GM21423 (cell line): Measurements from ENCODE around the gene AP3B2.
"Not testable (repeated sequence)": the region's sequence is repeated elsewhere in the genome, so short reads cannot be mapped to it uniquely, and the experiment has no call there.

Experiments used
- ATAC-seq: cut with Tn5 transposase; IDR thresholded peaks from one replicate; pipeline ENCODE4 v1.9.1; 2021; ENCODE audit warnings: mild to moderate bottlenecking, moderate library complexity; ENCODE audit not compliant: unreplicated experiment

The AP3B2 gene, protein sequence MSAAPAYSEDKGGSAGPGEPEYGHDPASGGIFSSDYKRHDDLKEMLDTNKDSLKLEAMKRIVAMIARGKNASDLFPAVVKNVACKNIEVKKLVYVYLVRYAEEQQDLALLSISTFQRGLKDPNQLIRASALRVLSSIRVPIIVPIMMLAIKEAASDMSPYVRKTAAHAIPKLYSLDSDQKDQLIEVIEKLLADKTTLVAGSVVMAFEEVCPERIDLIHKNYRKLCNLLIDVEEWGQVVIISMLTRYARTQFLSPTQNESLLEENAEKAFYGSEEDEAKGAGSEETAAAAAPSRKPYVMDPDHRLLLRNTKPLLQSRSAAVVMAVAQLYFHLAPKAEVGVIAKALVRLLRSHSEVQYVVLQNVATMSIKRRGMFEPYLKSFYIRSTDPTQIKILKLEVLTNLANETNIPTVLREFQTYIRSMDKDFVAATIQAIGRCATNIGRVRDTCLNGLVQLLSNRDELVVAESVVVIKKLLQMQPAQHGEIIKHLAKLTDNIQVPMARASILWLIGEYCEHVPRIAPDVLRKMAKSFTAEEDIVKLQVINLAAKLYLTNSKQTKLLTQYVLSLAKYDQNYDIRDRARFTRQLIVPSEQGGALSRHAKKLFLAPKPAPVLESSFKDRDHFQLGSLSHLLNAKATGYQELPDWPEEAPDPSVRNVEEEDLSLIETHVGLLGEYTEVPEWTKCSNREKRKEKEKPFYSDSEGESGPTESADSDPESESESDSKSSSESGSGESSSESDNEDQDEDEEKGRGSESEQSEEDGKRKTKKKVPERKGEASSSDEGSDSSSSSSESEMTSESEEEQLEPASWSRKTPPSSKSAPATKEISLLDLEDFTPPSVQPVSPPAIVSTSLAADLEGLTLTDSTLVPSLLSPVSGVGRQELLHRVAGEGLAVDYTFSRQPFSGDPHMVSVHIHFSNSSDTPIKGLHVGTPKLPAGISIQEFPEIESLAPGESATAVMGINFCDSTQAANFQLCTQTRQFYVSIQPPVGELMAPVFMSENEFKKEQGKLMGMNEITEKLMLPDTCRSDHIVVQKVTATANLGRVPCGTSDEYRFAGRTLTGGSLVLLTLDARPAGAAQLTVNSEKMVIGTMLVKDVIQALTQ

GRCh38 chr15:82709421-82710207 is at the start of gene AP3B2:
AP3B2 (minus strand) TSS chr15:82709875; CDS start chr15:82709706, 169 bp downstream.
- peak; percentile 91 for ATAC-seq

GRCh38 chr15:82751308-82751707 is 41.6 kb upstream of the AP3B2 start:
- no peak for ATAC-seq

GRCh38 chr15:82750831-82751180 is 41.1 kb upstream of the AP3B2 start:
- ATAC-seq: peak; percentile 29

- peak; percentile 92 for ATAC-seq
Observed at GRCh38 chr15:82749951-82750830, 40.5 kb upstream of the AP3B2 start.

DNA sequence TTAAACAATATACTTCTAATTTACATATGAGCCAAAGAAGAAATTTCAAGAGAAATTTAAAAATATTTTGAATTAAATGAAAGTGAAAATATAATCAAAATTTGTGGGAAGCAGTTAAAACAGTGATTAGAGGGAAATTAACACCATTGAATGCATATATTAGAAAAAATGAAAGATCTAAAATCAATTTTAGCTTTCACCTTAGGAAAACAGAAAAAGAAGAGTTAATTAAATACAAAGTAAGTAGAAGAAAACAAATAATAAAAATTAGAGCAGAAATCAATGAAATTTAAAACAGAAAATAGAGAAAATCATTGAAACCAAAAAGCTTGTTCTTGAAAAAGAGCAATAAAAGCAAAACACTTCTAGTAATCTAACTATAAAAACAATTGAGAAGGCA is 38.6 kb upstream of the AP3B2 start:
- no peak for ATAC-seq

- ATAC-seq: no peak
Observed at GRCh38 chr15:82743810-82744209, 34.1 kb upstream of the AP3B2 start.

GRCh38 chr15:82742134-82742533 is 32.5 kb upstream of the AP3B2 start:
- ATAC-seq: no peak

- no peak for ATAC-seq
Observed at GRCh38 chr15:82739086-82739485, 29.4 kb upstream of the AP3B2 start.

DNA sequence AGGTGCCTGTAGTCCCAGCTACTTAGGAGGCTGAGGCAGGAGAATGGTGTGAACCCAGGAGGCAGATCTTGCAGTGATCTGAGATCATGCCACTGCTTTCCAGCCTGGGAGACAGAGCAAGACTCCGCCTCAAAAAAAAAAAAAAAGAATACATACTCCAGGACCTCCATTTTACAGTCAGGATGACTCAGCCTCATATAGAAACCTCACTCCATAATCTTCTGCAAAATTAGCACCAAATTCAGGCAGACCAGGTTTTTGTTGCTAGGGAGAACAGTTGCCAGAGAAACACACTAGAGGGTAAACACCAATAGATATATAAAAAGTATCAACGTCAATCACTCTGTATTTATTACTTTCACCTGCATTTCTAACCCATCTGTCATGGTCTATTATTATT is 28.3 kb upstream of the AP3B2 start:
- ATAC-seq: no peak

DNA sequence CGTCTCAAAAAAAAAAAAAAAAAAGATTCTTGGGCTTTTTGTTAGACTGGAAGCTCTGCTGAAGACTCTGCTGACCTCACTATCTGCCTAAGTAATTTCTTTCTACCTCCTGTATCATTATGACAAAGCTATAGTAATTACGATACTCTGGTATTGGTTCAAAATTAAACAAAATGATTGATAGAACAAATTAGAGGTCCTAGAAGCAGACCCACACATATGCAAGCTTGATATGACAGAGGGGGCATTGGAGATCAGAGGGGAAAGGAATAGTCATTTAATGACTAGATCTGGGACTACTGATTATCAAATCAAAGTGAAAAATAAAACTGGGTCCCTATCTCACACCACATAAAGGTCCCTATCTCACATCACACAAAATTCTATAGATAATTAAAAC is 21.9 kb upstream of the AP3B2 start:
- ATAC-seq: no peak

DNA sequence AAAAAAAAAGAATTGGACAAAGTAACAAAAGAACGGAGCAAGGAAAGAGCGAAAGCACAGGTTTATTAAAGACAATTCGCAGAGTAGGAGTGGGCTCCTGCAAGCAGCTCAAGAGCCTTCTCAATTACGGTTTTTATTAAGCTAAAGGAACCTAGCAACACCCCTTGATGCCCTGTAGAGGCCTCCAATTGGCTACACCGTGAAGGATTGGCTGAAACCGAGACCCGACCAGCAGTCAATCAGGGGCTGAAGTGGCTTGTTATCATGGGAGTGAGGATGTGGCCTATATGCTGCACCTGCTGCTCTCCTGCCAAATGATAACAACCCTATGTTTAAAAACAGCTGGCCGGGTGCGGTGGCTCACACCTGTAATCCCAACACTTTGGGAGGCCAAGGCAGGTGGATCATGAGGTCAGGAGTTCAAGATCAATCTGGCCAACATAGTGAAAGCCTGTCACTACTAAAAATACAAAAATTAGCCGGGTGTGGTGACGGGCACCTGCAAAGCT is 20.4 kb upstream of the AP3B2 start:
- no peak for ATAC-seq

DNA sequence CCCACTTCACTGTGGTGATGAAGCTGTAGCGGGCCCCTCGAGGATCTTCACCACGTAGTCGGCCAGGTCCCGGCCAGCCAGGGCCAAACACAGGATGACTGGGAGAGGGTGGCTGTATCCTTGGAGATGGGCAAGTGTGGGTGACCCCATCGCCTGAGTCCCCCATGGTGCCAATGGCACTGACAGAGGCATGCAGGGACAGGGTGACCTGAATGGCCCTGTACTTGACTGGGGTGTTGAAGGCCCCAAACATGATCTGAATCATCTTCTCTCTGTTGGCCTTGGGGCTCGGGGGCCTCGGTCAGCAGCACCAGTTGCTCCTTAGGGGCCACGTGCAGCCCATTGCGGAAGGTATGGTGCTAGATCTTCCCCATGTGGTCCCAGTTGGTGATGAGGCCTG is 17.1 kb upstream of the AP3B2 start:
- no peak for ATAC-seq

DNA sequence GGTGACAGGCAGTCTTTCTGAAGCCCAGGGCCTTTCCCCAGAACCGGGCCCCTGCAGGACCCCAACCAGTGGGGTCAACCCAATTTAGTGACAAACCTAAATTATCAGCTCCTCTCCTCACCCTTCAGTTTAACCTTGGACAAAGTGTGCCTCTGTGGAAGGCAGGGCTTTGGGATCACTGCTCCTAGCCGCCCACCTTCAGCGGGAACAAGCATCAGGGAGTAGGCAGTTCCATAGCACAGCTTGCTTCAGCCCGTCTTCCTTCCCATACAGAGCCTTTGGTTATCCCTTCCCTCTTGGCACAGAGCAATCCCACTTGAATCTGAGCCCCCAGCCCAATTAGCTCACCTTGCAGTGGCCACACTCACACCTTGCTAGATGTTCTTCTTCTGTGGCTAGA is 5.3 kb upstream of the AP3B2 start:
- ATAC-seq: no peak

DNA sequence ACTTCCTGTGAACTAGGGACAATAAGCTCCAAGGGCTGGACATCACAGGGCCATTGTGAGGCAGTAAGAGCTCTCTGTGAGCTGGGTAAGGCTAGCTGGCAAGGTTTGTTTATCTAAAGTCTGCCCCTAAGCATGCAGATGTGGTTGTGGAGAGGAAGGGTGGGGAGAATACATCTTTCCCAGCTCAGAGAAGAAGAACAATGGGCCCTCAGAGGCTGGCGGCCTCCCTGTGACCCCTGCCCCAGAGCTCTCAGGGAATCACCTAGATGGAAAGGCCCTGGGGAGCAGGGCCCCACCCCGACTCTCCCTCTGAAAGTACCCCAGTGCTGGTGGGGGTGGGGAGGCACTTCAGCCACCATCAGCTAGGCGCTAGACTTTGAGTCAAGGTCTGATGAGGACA is 4.3 kb upstream of the AP3B2 start:
- no peak for ATAC-seq

DNA sequence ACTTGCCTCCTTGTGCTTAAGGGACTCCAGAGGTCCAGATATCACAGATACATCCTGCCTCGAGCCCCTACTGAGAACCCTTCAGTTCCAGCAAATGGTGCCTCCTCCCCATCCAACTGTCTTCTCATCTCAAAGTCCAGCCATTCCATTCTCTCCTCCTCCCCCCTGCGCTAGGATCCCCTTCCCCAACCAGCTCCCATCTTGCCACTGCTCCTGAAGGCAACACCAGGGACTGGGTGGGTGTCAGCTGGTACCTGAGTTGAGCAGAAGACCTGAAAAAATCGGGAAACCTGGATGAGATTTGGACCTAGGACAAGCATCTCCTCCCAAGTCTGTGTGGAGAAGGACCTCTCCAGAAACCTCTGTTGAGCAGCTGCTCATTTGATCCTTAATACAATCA is 2.4 kb upstream of the AP3B2 start:
- ATAC-seq: no peak

- ATAC-seq: no peak
Observed at GRCh38 chr15:82710926-82711490, 1.3 kb upstream of the AP3B2 start.

GRCh38 chr15:82710208-82710555 is 507 bp upstream of the AP3B2 start:
- ATAC-seq: no peak

DNA sequence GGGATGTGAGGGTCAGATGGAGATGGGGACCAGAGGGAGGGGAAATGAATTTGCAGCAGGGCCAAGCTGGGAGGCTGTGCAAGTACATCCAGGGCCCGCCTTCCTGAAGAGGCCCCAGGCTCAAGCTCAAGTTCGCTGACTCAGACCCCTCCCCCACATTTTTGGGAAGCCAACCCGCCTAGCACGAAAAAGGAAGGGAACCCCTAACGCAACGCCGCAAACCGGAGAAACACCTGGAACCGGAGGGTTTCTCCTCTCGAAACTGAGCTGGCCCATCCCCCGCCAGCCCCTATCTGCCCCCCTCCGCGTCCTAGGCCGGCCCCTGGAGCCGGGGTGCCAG is 624 bp downstream of the AP3B2 start:
- ATAC-seq: no peak

- ATAC-seq: not testable (repeated sequence)
Observed at GRCh38 chr15:82705856-82706255, 3.8 kb downstream of the AP3B2 start.

GRCh38 chr15:82699726-82700125 is 9.9 kb downstream of the AP3B2 start:
- ATAC-seq: no peak
